Trophoblast cell (in vitro differentiated cells and primary cell): ENCODE measurements around the gene SDHB.
"Not testable (repeated sequence)": the region's sequence is repeated elsewhere in the genome, so short reads cannot be mapped to it uniquely, and the experiment has no call there.

ENCODE experiments used
- DNase-seq, 2 donors: peaks; one replicate each; pipeline ENCODE4 v3.0.0-alpha.2; 2016
- H2AFZ ChIP-seq: 2 replicates; pipeline ENCODE4 v1.6.1; 2013; ENCODE audit warnings: low read length, moderate library complexity, mild to moderate bottlenecking; ENCODE audit not compliant: insufficient read depth, poor library complexity
- H2AK5ac ChIP-seq: 2 replicates; pipeline ENCODE4 v1.6.1; 2013; ENCODE audit warnings: mild to moderate bottlenecking, low read length
- H2BK120ac ChIP-seq: 2 replicates; pipeline ENCODE4 v1.6.1; 2013; ENCODE audit warnings: low read length, mild to moderate bottlenecking, moderate library complexity; ENCODE audit not compliant: insufficient read depth, poor library complexity
- H2BK12ac ChIP-seq: 2 replicates; pipeline ENCODE4 v1.6.1; 2013; ENCODE audit warnings: mild to moderate bottlenecking, low read length, moderate library complexity
- H2BK5ac ChIP-seq: 2 replicates; pipeline ENCODE4 v1.6.1; 2013; ENCODE audit warnings: low read length, low read depth, moderate library complexity, mild to moderate bottlenecking; ENCODE audit not compliant: poor library complexity
- H3K14ac ChIP-seq: 2 replicates; pipeline ENCODE4 v1.6.1; 2013; ENCODE audit warnings: mild to moderate bottlenecking, low read length
- H3K18ac ChIP-seq: 2 replicates; pipeline ENCODE4 v1.6.1; 2013; ENCODE audit warnings: mild to moderate bottlenecking, low read length
- H3K23ac ChIP-seq: 2 replicates; pipeline ENCODE4 v1.6.1; 2013; ENCODE audit warnings: low read length
- H3K27ac ChIP-seq: 2 replicates; pipeline ENCODE4 v1.5.1; 2013; ENCODE audit warnings: low read depth, mild to moderate bottlenecking, inconsistent platforms, low read length, moderate library complexity
- H3K27me3 ChIP-seq: 2 replicates; pipeline ENCODE4 v1.6.1; 2013; ENCODE audit warnings: inconsistent platforms, mild to moderate bottlenecking, low read length, moderate library complexity; ENCODE audit not compliant: insufficient read depth
- H3K36me3 ChIP-seq, 2 experiments: 1 replicate in 1 of 2; 2 replicates in 1 of 2; pipeline ENCODE4 v1.6.1; 2013; ENCODE audit warnings: low read length in 2 of 2, mild to moderate bottlenecking in 2 of 2, moderate library complexity in 1 of 2; ENCODE audit not compliant: insufficient read depth in 2 of 2, control insufficient read depth in 1 of 2
- H3K4ac ChIP-seq: 2 replicates; pipeline ENCODE4 v1.6.1; 2013; ENCODE audit warnings: low read depth, mild to moderate bottlenecking, low read length, moderate library complexity
- H3K4me1 ChIP-seq, 2 experiments: 1 replicate in 1 of 2; 2 replicates in 1 of 2; pipeline ENCODE4 v1.6.1; 2013; ENCODE audit warnings: low read length in 2 of 2, mild to moderate bottlenecking in 2 of 2, moderate library complexity in 1 of 2; ENCODE audit not compliant: insufficient read depth in 2 of 2, control insufficient read depth in 1 of 2
- H3K4me2 ChIP-seq: 2 replicates; pipeline ENCODE4 v1.6.1; 2013; ENCODE audit warnings: inconsistent platforms, mild to moderate bottlenecking, low read length, moderate library complexity
- H3K4me3 ChIP-seq: 2 replicates; pipeline ENCODE4 v1.5.1; 2013; ENCODE audit warnings: mild to moderate bottlenecking, low read depth, low read length, inconsistent platforms
- H3K79me1 ChIP-seq: one replicate; pipeline ENCODE4 v1.6.1; 2013; ENCODE audit warnings: low read length
- H3K79me2 ChIP-seq: 2 replicates; pipeline ENCODE4 v1.6.1; 2013; ENCODE audit warnings: low read length, mild to moderate bottlenecking; ENCODE audit not compliant: control insufficient read depth, insufficient read depth, poor library complexity
- H3K9ac ChIP-seq: 2 replicates; pipeline ENCODE4 v1.6.1; 2013; ENCODE audit warnings: mild to moderate bottlenecking, low read length
- H3K9me3 ChIP-seq: 2 replicates; pipeline ENCODE4 v1.6.1; 2013; ENCODE audit warnings: low read depth, mild to moderate bottlenecking, control low read depth, inconsistent platforms, low read length; ENCODE audit not compliant: insufficient read depth
- H4K12ac ChIP-seq: 2 replicates; pipeline ENCODE4 v1.6.1; 2013; ENCODE audit warnings: low read depth, mild to moderate bottlenecking, low read length, moderate library complexity
- H4K8ac ChIP-seq: 2 replicates; pipeline ENCODE4 v1.6.1; 2013; ENCODE audit warnings: low read depth, mild to moderate bottlenecking, low read length, moderate library complexity
- H4K91ac ChIP-seq: one replicate; pipeline ENCODE4 v1.6.1; 2013; ENCODE audit warnings: low read depth, mild to moderate bottlenecking, low read length, moderate library complexity
- WGBS: extraction: QIAGEN DNeasy Blood & Tissue Kit; methylation state at CpG from one replicate; pipeline ENCODE4 v1.1.7; 2013; ENCODE audit warnings: missing lambda C conversion rate; ENCODE audit not compliant: insufficient read length, insufficient coverage; ENCODE audit errors: extremely low coverage; 5-methylcytosine and 5-hydroxymethylcytosine counted together

The SDHB gene

DNA sequence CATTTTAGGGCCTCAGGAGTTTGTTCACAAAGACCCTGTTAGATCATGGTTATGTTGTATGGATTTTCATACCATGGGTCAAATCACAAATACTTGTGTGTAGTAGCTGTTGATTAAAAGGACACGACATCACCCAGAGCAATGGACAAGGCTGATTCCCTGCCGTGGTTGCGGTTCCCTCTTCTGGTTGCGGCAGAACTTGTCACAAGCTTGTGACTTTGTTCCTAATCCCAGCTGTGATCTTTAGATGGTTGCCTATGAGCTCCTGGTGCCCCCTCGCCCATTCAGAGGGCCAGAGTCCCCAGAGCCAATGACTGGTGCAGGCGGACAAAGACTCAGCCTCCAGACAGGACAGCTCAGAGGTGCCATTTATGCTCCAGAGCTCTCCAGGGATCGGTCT is 11.8 kb upstream of the SDHB start:
- H3K27ac ChIP-seq, result no peak overlapping the region
- no CpG with 5 or more reads among the region's 7 CpGs for WGBS
- H3K4me1 ChIP-seq, result peaks cover 0 to 2% of the 10 kb centered on the region in 2 experiments

DNA sequence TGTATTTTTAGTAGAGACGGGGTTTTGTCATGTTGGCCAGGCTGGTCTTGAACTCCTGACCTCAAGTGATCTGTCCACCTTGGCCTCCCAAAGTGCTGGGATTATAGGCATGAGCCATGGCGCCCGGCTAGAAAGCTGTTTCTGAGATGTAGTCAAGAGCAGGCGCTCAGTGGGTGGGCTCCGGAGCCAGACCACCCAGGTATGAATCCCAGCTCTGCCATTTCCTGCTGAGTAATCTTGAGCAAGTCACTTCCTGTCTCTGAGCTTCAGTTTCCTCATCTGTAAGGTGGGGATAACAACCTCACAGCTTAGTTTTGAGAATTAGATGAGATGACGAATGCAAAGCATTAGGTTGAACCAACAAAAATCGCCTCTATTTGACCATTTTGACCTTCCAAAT is 8.9 kb upstream of the SDHB start:
- not testable (repeated sequence) for DNase-seq, H3K14ac ChIP-seq, H3K18ac ChIP-seq, H3K4me2 ChIP-seq, H4K12ac ChIP-seq, H3K4me3 ChIP-seq, H3K9ac ChIP-seq, H2BK120ac ChIP-seq, H2AFZ ChIP-seq, H3K9me3 ChIP-seq, H3K36me3 ChIP-seq, H4K91ac ChIP-seq, H3K27me3 ChIP-seq, H3K79me2 ChIP-seq, H3K23ac ChIP-seq, H4K8ac ChIP-seq, H2BK12ac ChIP-seq, H3K4me1 ChIP-seq, H3K79me1 ChIP-seq, H2AK5ac ChIP-seq, H3K4ac ChIP-seq, H3K27ac ChIP-seq, H2BK5ac ChIP-seq
- WGBS, result no CpG with 5 or more reads among the region's 7 CpGs

More for the DNA sequence above, 11.8 kb upstream of the SDHB start:
- Histone ChIP-seq H2BK12ac (no peak overlapping the region), H3K27me3 (no peaks in the 10 kb centered on the region), H3K9me3 (no peaks in the 10 kb centered on the region), H3K18ac (no peak overlapping the region), H3K4me3 (no peak overlapping the region), H4K12ac (no peak overlapping the region), H3K79me1 (no peaks in the 10 kb centered on the region), H2BK120ac (no peak overlapping the region), H3K4me2 (no peak overlapping the region), H3K36me3 (no peaks in the 10 kb centered on the region), H3K4ac (no peak overlapping the region), H3K23ac (no peak overlapping the region), H3K79me2 (no peaks in the 10 kb centered on the region), H2AFZ (no peak overlapping the region), H2AK5ac (no peak overlapping the region), H3K9ac (no peak overlapping the region), H3K14ac (no peak overlapping the region), H4K8ac (no peak overlapping the region), H2BK5ac (no peak overlapping the region), H4K91ac (no peak overlapping the region)
- no peak for DNase-seq

DNA sequence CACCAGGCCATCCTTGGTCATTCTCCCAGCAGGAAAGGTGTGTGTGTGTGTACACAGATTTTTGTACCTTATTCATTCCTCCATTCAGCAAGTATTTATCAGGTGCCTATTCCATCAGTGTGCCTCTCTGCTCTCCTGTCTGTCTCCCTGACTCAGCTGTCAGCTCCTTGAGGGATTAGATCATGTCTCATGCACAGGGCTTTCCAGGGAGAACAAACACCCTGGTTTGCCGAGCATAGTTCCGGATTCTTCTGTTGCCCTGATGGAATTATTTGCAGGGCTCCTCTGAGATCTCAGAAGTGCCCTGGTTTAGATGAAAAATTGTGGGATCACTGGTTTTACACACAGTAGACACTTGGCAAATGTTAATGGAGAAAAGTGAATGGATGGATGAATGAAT is 8.1 kb upstream of the SDHB start:
- Histone ChIP-seq H2AK5ac (no peak overlapping the region), H3K18ac (no peak overlapping the region), H3K27ac (no peak overlapping the region), H2BK5ac (no peak overlapping the region), H4K12ac (no peak overlapping the region), H3K14ac (no peak overlapping the region), H3K4me1 (peaks cover 0 to 2% of the 10 kb centered on the region in 2 experiments), H3K36me3 (no peaks in the 10 kb centered on the region), H3K9ac (no peak overlapping the region), H2BK120ac (no peak overlapping the region), H2AFZ (no peak overlapping the region), H3K4me2 (no peak overlapping the region), H3K27me3 (no peaks in the 10 kb centered on the region), H3K4me3 (no peak overlapping the region), H3K23ac (no peak overlapping the region), H3K79me2 (no peaks in the 10 kb centered on the region), H4K91ac (no peak overlapping the region), H2BK12ac (no peak overlapping the region), H4K8ac (no peak overlapping the region), H3K79me1 (no peaks in the 10 kb centered on the region), H3K9me3 (no peaks in the 10 kb centered on the region), H3K4ac (no peak overlapping the region)
- WGBS, result no CpG with 5 or more reads among the region's 2 CpGs
- no peak for DNase-seq

DNA sequence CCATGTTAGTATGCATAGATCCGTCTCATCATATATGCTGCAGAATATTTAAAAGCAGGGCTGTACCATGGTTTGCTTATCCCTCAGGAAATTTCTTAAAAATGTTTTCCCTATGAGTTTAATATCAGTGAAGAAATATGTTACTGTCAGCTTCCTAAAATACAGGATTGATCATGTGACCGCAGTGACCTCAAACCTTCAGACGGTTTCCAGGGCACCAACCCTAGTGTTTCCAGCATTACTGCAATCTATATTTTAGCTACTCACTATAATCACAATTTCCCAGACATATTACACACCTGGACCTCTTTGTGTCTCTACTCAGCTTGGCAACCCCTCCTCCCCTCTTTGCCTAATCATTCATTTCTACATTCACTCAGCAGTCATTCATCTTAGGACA is 7.7 kb upstream of the SDHB start:
- Histone ChIP-seq H3K4ac (no peak overlapping the region), H3K79me2 (no peaks in the 10 kb centered on the region), H2BK12ac (no peak overlapping the region), H3K9ac (no peak overlapping the region), H3K36me3 (no peaks in the 10 kb centered on the region), H3K27ac (no peak overlapping the region), H3K27me3 (no peaks in the 10 kb centered on the region), H3K18ac (no peak overlapping the region), H2AK5ac (no peak overlapping the region), H3K14ac (no peak overlapping the region), H2BK5ac (no peak overlapping the region), H2BK120ac (no peak overlapping the region), H3K4me1 (peaks cover 0 to 2% of the 10 kb centered on the region in 2 experiments), H3K23ac (no peak overlapping the region), H4K12ac (no peak overlapping the region), H3K4me2 (no peak overlapping the region), H3K9me3 (no peaks in the 10 kb centered on the region), H3K79me1 (no peaks in the 10 kb centered on the region), H2AFZ (no peak overlapping the region), H3K4me3 (no peak overlapping the region), H4K91ac (no peak overlapping the region), H4K8ac (no peak overlapping the region)
- DNase-seq, result no peak
- WGBS, result no CpG with 5 or more reads among the region's 3 CpGs
